ENCODE results near the gene DYNLRB1. TPM values are rescaled to one million over a fixed set of nuclear protein-coding genes. Genes with fewer than 3 reads are reported as not detected.

DYNLRB1 gene
- total and polyA plus RNA-seq, 9 donors, result 79.9 to 319 (median 122) TPM

DNA sequence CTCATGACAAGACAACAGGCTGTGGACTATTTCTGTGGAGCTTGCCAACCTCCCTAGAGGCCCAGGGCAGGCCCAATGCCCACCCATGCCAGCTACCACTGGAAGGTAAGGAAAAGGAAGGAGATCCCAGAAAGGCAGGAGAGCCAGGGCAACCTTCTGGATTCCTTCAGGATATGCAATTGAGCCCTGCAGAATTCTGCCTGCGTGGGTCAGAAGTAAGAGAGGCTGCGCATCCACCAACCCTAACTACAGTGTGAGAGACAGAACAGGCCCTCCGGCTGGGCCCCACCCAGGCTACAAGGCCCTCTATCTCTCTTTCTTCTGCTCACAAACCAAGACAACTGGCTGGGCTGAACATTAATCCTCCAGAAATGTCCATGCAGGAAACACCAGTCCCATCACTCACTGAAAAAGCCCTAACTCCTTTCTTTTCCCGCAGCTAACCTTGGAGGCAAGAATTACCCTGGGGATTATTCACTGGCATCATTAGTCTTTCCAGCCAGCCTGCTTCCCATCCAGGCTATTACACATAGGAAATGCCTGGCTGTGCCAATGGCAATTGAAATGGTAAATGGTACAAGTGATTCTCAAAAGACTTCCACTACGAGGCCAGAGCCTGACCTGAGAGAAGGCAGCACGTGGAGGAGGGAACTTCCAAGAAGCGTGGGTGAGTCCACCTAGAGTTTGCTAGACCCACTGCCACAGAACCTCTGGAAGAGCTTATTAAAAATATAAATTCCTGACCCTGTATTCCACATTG, 57.5 kb downstream of the DYNLRB1 start:
- Histone ChIP-seq H3K9me3 (no peaks in the 10 kb centered on the region), H3K27ac (no peak overlapping the region), H3K4me3 (no peak overlapping the region), H3K4me1 (ENCODE audit: insufficient read depth) (no peaks in the 10 kb centered on the region), H3K36me3 (no peaks in the 10 kb centered on the region), H3K27me3 (no peaks in the 10 kb centered on the region)
- WGBS, 3 donors, result 88% methylated on average over 7 of the region's 7 CpGs
- intact Hi-C loops (cut with DNase I), result no loop called here
- TF ChIP-seq, protein P1, sequence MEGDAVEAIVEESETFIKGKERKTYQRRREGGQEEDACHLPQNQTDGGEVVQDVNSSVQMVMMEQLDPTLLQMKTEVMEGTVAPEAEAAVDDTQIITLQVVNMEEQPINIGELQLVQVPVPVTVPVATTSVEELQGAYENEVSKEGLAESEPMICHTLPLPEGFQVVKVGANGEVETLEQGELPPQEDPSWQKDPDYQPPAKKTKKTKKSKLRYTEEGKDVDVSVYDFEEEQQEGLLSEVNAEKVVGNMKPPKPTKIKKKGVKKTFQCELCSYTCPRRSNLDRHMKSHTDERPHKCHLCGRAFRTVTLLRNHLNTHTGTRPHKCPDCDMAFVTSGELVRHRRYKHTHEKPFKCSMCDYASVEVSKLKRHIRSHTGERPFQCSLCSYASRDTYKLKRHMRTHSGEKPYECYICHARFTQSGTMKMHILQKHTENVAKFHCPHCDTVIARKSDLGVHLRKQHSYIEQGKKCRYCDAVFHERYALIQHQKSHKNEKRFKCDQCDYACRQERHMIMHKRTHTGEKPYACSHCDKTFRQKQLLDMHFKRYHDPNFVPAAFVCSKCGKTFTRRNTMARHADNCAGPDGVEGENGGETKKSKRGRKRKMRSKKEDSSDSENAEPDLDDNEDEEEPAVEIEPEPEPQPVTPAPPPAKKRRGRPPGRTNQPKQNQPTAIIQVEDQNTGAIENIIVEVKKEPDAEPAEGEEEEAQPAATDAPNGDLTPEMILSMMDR (IDR thresholded peaks at IDR 0.05), result no peak
- no peak for TF ChIP-seq POLR2A (IDR thresholded peaks at IDR 0.05)
- TF ChIP-seq EP300 (IDR thresholded peaks at IDR 0.05), result no peak
- peak in 2 of 5 donors; percentile 2 to 4 for DNase-seq

DNA sequence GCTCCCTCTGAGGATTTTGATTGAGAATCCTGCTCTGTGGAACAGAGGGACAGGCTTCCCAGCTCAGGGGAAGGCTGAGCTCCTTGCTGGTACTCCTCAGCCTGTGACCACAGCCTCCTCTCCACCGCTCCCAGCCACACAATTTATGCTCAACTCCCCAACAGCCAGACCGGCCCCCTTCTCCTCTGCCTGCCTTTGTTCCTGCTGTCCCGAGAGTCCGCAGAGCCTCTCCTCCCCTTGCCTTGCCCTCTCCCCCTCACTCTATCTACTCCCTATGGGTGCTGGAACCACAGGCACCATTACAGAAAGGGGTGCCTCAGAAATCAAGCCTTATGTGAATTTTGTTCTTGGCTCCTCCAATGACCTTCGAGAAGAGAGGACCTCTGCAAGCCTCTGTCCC, 58.2 kb downstream of the DYNLRB1 start:
- Histone ChIP-seq H3K9me3 (no peaks in the 10 kb centered on the region), H3K27ac (no peak overlapping the region), H3K36me3 (no peaks in the 10 kb centered on the region), H3K27me3 (no peaks in the 10 kb centered on the region), H3K4me3 (no peak overlapping the region), H3K4me1 (ENCODE audit: insufficient read depth) (no peaks in the 10 kb centered on the region)
- WGBS, 3 donors, result 93 to 95% (median 93%) methylated on average over 5 of the region's 5 CpGs
- DNase-seq, result peak in 1 of 5 donors; percentile 7
- TF ChIP-seq, protein P1 (IDR thresholded peaks at IDR 0.05), result no peak
- TF ChIP-seq POLR2A (IDR thresholded peaks at IDR 0.05) (no peak), EP300 (IDR thresholded peaks at IDR 0.05) (no peak)
- intact Hi-C loops (cut with DNase I), result no loop called here

- no peak overlapping the region for H3K4me3 ChIP-seq
- TF ChIP-seq, protein P1 (IDR thresholded peaks at IDR 0.05), result no peak
- TF ChIP-seq POLR2A (IDR thresholded peaks at IDR 0.05) (no peak), EP300 (IDR thresholded peaks at IDR 0.05) (no peak)
- peak in 1 of 5 donors; percentile 1 for DNase-seq
- WGBS, 3 donors, result 89 to 92% (median 92%) methylated on average over 6 of the region's 6 CpGs
- H3K27me3 ChIP-seq, result no peaks in the 10 kb centered on the region
- no peak overlapping the region for H3K27ac ChIP-seq
- no peaks in the 10 kb centered on the region for H3K36me3 ChIP-seq
- no peaks in the 10 kb centered on the region for H3K4me1 ChIP-seq (ENCODE audit: insufficient read depth)
- intact Hi-C loops (cut with DNase I), result no loop called here
- no peaks in the 10 kb centered on the region for H3K9me3 ChIP-seq
These were observed 58.6 kb downstream of the DYNLRB1 start for GRCh38 chr20:34574861-34575260.

- DNase-seq, result peak in 1 of 5 donors; percentile 2
- TF ChIP-seq EP300 (IDR thresholded peaks at IDR 0.05) (no peak), POLR2A (IDR thresholded peaks at IDR 0.05) (no peak)
- TF ChIP-seq, protein P1 (IDR thresholded peaks at IDR 0.05), result no peak
- intact Hi-C loops (cut with DNase I), result no loop called here
- Histone ChIP-seq H3K9me3 (no peaks in the 10 kb centered on the region), H3K36me3 (no peaks in the 10 kb centered on the region), H3K4me3 (no peak overlapping the region), H3K27me3 (no peaks in the 10 kb centered on the region), H3K27ac (no peak overlapping the region), H3K4me1 (ENCODE audit: insufficient read depth) (no peaks in the 10 kb centered on the region)
- WGBS, 3 donors, result 91 to 96% (median 96%) methylated on average over 5 of the region's 5 CpGs
These were observed 59.0 kb downstream of the DYNLRB1 start for GRCh38 chr20:34575271-34575670.

Measured in ovary (tissue), 9 donors.